SK-N-SH treated with all-trans-retinoic acid at 6 μM for 48 hours (cell line): ENCODE data around the gene FKBP2.

Experiments used
- ATAC-seq: fragments of 200-7000 bp; cut with Tn5 transposase; 3 replicates; pipeline ENCODE4 v1.9.1; 2020; ENCODE audit warnings: mild to moderate bottlenecking, moderate library complexity
- ARNTL ChIP-seq: fragments of 450-650 bp; formaldehyde crosslinking; IDR thresholded peaks from 2 replicates; pipeline ENCODE4 v1.5.0; 2020; ENCODE audit warnings: low read depth, mild to moderate bottlenecking, moderate library complexity, borderline replicate concordance
- BACH2 ChIP-seq: fragments of 250-450 bp; sonication (Bioruptor Pico); IDR thresholded peaks from 2 replicates; pipeline ENCODE4 v1.9.0; 2021; ENCODE audit warnings: mild to moderate bottlenecking, borderline replicate concordance
- CREB5 ChIP-seq: fragments of 250-450 bp; sonication (Bioruptor Pico); IDR thresholded peaks from 2 replicates; pipeline ENCODE4 v1.5.1; 2020; ENCODE audit warnings: low read depth, mild to moderate bottlenecking, moderate library complexity
- CSDC2 ChIP-seq: fragments of 250-450 bp; sonication (Bioruptor Pico); IDR thresholded peaks from 2 replicates; pipeline ENCODE4 v1.5.0; 2020; ENCODE audit warnings: mild to moderate bottlenecking, moderate library complexity
- ESRRG ChIP-seq: fragments of 250-450 bp; sonication (Bioruptor Pico); IDR thresholded peaks from 2 replicates; pipeline ENCODE4 v1.6.1; 2021; ENCODE audit warnings: mild to moderate bottlenecking
- ISL1 ChIP-seq: fragments of 250-450 bp; sonication (Bioruptor Pico); IDR thresholded peaks from 2 replicates; pipeline ENCODE4 v2.1.2; 2022; ENCODE audit warnings: mild to moderate bottlenecking, moderate library complexity
- POU6F1 ChIP-seq: fragments of 250-450 bp; sonication (Bioruptor Pico); IDR thresholded peaks from 2 replicates; pipeline ENCODE4 v1.8.0; 2021; ENCODE audit warnings: low read depth, mild to moderate bottlenecking, moderate library complexity, borderline replicate concordance
- PPARA ChIP-seq: fragments of 250-450 bp; sonication (Bioruptor Pico); IDR thresholded peaks from 2 replicates; pipeline ENCODE4 v1.5.0; 2020; ENCODE audit warnings: mild to moderate bottlenecking, borderline replicate concordance
- RARB ChIP-seq: fragments of 250-450 bp; sonication (Bioruptor Pico); IDR thresholded peaks from 2 replicates; pipeline ENCODE4 v1.8.0; 2021; ENCODE audit warnings: mild to moderate bottlenecking, moderate library complexity
- SNAI2 ChIP-seq: fragments of 250-450 bp; sonication (Bioruptor Pico); IDR thresholded peaks from 2 replicates; pipeline ENCODE4 v1.5.0; 2020; ENCODE audit warnings: mild to moderate bottlenecking, moderate library complexity
- TOX ChIP-seq: fragments of 250-450 bp; sonication (Bioruptor Pico); IDR thresholded peaks from 2 replicates; pipeline ENCODE4 v1.8.0; 2021; ENCODE audit warnings: mild to moderate bottlenecking, moderate library complexity, borderline replicate concordance
- ZFP3 ChIP-seq: fragments of 250-450 bp; sonication (Bioruptor Pico); IDR thresholded peaks from 2 replicates; pipeline ENCODE4 v1.5.0; 2020; ENCODE audit warnings: mild to moderate bottlenecking, moderate library complexity
- ZFP30 ChIP-seq: fragments of 450-650 bp; formaldehyde crosslinking; IDR thresholded peaks from 2 replicates; pipeline ENCODE4 v1.5.0; 2022; ENCODE audit warnings: mild to moderate bottlenecking, moderate library complexity
- ZNF565 ChIP-seq: fragments of 450-650 bp; formaldehyde crosslinking; conservative IDR thresholded peaks from 2 replicates; pipeline ENCODE4 v1.5.0; 2020; ENCODE audit warnings: low read depth, mild to moderate bottlenecking, moderate library complexity
- TF ChIP-seq, protein P1 (sequence below): fragments of 250-450 bp; sonication (Bioruptor Pico); IDR thresholded peaks from 2 replicates; pipeline ENCODE4 v1.8.0; 2020; ENCODE audit warnings: mild to moderate bottlenecking, moderate library complexity, borderline replicate concordance
- TF ChIP-seq, protein P2 (sequence below): fragments of 250-450 bp; sonication (Bioruptor Pico); IDR thresholded peaks from 2 replicates; pipeline ENCODE4 v1.5.1; 2021; ENCODE audit warnings: mild to moderate bottlenecking, moderate library complexity
- TF ChIP-seq, protein P3 (sequence below): fragments of 250-450 bp; sonication (Bioruptor Pico); IDR thresholded peaks from 2 replicates; pipeline ENCODE4 v1.5.0; 2020; ENCODE audit warnings: mild to moderate bottlenecking, moderate library complexity

The FKBP2 gene

GRCh38 chr11:64219755-64220154, 21.1 kb upstream of the FKBP2 start:
- ATAC-seq = peak; percentile 10; the same call in 2 of the 3 replicates

DNA sequence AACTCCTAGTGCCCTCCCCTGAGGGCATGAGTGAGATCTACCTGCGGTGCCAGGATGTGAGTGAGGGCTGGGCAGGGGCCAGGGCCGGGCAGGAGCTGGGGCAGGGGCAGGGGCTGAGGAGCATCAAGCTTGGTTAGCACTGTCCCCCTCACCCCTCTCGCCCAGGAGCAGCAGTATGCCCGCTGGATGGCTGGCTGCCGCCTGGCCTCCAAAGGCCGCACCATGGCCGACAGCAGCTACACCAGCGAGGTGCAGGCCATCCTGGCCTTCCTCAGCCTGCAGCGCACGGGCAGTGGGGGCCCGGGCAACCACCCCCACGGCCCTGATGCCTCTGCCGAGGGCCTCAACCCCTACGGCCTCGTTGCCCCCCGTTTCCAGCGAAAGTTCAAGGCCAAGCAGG, 20.6 kb upstream of the FKBP2 start:
- TF ChIP-seq ZFP30 (CRISPR knock-in tag) (no peak), ZNF565 (CRISPR knock-in tag) (no peak), ESRRG (CRISPR knock-in tag) (no peak), BACH2 (CRISPR knock-in tag) (no peak), ISL1 (CRISPR knock-in tag) (no peak)
- TF ChIP-seq, protein P1, sequence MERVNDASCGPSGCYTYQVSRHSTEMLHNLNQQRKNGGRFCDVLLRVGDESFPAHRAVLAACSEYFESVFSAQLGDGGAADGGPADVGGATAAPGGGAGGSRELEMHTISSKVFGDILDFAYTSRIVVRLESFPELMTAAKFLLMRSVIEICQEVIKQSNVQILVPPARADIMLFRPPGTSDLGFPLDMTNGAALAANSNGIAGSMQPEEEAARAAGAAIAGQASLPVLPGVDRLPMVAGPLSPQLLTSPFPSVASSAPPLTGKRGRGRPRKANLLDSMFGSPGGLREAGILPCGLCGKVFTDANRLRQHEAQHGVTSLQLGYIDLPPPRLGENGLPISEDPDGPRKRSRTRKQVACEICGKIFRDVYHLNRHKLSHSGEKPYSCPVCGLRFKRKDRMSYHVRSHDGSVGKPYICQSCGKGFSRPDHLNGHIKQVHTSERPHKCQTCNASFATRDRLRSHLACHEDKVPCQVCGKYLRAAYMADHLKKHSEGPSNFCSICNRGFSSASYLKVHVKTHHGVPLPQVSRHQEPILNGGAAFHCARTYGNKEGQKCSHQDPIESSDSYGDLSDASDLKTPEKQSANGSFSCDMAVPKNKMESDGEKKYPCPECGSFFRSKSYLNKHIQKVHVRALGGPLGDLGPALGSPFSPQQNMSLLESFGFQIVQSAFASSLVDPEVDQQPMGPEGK (CRISPR knock-in tag) = no peak
- TF ChIP-seq, protein P2, sequence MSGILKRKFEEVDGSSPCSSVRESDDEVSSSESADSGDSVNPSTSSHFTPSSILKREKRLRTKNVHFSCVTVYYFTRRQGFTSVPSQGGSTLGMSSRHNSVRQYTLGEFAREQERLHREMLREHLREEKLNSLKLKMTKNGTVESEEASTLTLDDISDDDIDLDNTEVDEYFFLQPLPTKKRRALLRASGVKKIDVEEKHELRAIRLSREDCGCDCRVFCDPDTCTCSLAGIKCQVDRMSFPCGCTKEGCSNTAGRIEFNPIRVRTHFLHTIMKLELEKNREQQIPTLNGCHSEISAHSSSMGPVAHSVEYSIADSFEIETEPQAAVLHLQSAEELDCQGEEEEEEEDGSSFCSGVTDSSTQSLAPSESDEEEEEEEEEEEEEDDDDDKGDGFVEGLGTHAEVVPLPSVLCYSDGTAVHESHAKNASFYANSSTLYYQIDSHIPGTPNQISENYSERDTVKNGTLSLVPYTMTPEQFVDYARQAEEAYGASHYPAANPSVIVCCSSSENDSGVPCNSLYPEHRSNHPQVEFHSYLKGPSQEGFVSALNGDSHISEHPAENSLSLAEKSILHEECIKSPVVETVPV (CRISPR knock-in tag) = no peak
- ATAC-seq = peak; percentile 11

More at GRCh38 chr11:64219755-64220154, 21.1 kb upstream of the FKBP2 start:
- TF ChIP-seq ARNTL (CRISPR knock-in tag) = no peak
- TF ChIP-seq CREB5 = no peak
- TF ChIP-seq SNAI2 (CRISPR knock-in tag) = no peak

DNA sequence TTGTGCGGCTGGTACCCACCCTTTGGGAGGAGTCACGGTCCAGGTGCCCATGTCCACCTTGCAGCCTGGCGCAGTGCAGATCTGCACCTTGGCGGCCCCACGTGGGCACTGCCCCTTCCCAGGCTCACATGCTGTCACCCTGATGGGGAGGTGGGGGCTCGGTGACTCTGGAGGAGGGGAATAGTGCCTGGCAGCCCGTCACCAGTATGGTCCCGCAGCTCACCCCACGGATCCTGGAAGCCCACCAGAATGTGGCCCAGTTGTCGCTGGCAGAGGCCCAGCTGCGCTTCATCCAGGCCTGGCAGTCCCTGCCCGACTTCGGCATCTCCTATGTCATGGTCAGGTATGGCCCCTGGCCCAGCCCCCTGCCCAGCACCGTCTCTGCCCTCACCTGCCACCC, 20.1 kb upstream of the FKBP2 start:
- no peak for TF ChIP-seq BACH2 (CRISPR knock-in tag)
- no peak for TF ChIP-seq TOX (CRISPR knock-in tag)
- TF ChIP-seq ISL1 (CRISPR knock-in tag) = no peak
- no peak for TF ChIP-seq ZNF565 (CRISPR knock-in tag)
- no peak for TF ChIP-seq ZFP3
- TF ChIP-seq, protein P2 (CRISPR knock-in tag) = no peak
- no peak for TF ChIP-seq ARNTL (CRISPR knock-in tag)
- TF ChIP-seq ESRRG (CRISPR knock-in tag) = no peak
- TF ChIP-seq RARB (CRISPR knock-in tag) = no peak
- no peak for TF ChIP-seq PPARA (CRISPR knock-in tag)
- TF ChIP-seq CREB5 = no peak
- no peak for TF ChIP-seq SNAI2 (CRISPR knock-in tag)
- TF ChIP-seq POU6F1 (CRISPR knock-in tag) = no peak
- no peak for TF ChIP-seq CSDC2 (CRISPR knock-in tag)
- TF ChIP-seq, protein P3, sequence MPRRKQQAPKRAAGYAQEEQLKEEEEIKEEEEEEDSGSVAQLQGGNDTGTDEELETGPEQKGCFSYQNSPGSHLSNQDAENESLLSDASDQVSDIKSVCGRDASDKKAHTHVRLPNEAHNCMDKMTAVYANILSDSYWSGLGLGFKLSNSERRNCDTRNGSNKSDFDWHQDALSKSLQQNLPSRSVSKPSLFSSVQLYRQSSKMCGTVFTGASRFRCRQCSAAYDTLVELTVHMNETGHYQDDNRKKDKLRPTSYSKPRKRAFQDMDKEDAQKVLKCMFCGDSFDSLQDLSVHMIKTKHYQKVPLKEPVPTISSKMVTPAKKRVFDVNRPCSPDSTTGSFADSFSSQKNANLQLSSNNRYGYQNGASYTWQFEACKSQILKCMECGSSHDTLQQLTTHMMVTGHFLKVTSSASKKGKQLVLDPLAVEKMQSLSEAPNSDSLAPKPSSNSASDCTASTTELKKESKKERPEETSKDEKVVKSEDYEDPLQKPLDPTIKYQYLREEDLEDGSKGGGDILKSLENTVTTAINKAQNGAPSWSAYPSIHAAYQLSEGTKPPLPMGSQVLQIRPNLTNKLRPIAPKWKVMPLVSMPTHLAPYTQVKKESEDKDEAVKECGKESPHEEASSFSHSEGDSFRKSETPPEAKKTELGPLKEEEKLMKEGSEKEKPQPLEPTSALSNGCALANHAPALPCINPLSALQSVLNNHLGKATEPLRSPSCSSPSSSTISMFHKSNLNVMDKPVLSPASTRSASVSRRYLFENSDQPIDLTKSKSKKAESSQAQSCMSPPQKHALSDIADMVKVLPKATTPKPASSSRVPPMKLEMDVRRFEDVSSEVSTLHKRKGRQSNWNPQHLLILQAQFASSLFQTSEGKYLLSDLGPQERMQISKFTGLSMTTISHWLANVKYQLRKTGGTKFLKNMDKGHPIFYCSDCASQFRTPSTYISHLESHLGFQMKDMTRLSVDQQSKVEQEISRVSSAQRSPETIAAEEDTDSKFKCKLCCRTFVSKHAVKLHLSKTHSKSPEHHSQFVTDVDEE (CRISPR knock-in tag) = no peak
- no peak for ATAC-seq
